Stimulated activated naive CD8-positive, alpha-beta T cell treated with anti-CD3 and anti-CD28 coated beads, Interleukin-15, Interleukin-2, amounts not matched to agents 100 U/mL and 50 U/mL, for 24 hours (primary cell): ENCODE measurements around the gene TTPAL.
A peak's percentile ranks its signal among the peaks of the same experiment; 100 is the strongest.

ENCODE experiments used
- ATAC-seq: fragments of 150-1000 bp; cut with Tn5 transposase; one replicate; pipeline ENCODE4 v1.10.0; 2021
- DNase-seq: peaks from one replicate; pipeline ENCODE4 v3.0.0; 2021

The TTPAL gene, protein sequence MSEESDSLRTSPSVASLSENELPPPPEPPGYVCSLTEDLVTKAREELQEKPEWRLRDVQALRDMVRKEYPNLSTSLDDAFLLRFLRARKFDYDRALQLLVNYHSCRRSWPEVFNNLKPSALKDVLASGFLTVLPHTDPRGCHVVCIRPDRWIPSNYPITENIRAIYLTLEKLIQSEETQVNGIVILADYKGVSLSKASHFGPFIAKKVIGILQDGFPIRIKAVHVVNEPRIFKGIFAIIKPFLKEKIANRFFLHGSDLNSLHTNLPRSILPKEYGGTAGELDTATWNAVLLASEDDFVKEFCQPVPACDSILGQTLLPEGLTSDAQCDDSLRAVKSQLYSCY

DNA sequence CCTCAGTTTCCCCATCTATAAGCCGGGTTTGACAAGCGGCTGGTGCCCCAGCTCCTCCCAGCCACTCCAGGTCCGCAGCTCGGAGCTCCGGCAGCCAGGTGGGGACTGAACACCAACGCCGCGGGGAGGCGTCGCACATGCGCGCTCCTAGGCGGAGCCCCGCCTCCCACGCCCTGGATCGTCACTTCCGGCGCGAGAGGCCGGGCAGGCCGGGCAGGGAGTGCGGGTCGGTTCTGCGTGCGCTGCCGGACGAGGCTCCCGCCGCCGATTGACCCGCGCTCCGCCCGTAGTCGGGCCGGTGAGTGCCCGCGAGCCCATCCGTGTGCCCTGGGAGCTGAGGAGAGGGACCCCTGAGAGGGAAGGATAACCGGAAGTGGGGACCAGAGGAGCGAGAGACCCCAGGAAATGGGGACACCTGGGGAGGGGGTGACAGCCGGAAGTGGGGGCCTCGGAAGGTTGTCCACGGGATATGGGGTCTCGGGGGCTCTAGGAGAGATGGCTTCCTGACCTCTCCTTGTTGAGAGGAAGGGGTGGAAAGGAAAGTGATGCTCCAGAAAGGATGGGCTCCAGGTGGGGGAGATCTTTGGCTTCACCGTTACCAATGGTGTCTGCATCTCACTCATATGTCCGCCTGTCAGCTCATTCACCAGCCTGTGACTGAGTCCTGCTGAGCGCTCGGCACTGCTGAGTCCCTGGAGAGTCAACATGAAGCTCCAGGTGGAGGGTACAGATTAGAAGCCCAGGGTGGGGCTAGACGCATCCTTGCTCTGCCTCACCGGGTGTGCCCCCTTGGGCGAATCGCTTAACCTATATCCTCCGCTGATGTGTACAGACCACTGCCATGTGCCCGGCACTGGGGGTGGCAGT is at the start of gene TTPAL:
Gene TTPAL (plus strand): TSS at position 181 of the 867 bp plus-strand sequence. CDS start 4,126 bp downstream, outside the sequence.
- DNase-seq (peak; percentile 94), ATAC-seq (peak; percentile 95)

DNA sequence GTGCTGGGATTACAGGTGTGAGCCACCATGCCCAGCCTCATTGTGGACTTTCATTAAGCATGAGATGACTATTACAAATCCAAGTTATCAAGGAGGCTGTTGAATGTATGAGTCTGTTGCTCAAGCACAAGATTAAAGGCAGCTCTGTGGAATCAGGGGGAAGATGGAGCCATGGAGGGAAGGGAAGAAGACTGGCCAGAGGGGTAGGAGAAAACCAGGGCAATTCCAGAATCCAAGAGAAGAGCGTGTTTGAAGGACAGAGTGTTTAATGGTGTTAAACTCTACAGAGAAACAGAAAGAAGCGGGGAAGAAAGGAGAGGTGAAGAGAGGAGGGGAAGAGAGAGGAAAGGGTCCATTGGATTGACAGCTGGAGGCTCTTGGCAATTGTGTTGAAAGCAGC is 49.8 kb upstream of the TTPAL start:
- ATAC-seq: no peak
- no peak for DNase-seq

DNA sequence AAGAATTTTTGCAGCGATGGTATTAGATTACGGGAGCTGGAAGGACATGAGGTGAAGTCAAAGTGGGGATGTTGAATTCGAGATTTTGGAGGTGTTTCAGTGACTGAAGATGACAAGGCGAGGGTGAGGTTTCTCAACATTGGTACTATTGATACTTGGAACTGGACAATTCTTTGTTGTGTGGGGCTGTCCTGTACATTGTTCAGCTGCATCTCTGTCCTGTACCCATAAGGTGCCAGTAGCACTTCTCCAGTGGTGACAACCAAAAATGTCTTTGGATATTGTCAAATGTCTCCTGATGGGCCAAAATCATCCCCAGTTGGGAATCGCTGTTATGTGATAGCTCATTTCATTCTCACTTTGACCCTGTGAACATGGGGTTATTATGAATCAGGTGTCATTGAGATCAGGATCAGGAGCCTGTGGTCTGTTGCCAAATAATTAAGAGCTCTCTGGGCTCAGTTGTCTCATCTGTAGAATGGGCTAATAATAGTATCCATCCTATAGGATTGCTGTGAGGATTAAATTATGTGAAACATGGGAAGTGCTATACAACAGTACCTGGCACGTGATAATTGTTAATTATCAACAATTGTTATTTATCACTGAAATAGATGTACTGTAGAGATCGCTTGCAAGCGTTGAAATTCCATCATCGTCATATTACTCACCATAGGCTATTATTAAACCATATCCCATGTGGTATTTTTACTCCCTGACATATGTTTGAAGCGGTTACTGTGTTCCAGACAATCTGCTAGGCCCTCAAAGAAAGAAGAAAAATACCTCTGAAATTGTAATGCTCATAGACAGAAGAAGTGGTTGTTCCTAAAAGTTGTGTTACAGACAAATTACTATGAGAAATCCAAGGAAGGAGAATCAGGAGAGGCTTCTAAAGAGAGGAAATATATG is 48.5 kb upstream of the TTPAL start:
- DNase-seq: no peak
- no peak for ATAC-seq

DNA sequence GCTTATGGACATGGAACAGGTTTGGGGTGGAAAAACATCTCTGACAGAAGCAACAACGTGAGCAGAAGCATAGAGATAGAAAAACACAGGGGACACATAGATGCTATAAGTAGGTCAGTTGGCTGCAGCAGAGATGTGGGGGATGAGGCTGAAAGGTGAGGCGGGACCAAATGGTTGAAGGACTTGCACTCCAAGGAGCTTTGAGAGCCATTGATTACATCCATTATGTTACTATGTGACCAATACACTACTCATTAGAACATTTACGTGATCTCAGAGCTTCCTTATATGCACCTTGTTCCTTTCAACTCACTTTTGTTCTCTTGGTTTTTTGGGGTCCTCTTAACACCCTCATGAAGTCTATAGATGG is 47.9 kb upstream of the TTPAL start:
- ATAC-seq: no peak
- DNase-seq: no peak

DNA sequence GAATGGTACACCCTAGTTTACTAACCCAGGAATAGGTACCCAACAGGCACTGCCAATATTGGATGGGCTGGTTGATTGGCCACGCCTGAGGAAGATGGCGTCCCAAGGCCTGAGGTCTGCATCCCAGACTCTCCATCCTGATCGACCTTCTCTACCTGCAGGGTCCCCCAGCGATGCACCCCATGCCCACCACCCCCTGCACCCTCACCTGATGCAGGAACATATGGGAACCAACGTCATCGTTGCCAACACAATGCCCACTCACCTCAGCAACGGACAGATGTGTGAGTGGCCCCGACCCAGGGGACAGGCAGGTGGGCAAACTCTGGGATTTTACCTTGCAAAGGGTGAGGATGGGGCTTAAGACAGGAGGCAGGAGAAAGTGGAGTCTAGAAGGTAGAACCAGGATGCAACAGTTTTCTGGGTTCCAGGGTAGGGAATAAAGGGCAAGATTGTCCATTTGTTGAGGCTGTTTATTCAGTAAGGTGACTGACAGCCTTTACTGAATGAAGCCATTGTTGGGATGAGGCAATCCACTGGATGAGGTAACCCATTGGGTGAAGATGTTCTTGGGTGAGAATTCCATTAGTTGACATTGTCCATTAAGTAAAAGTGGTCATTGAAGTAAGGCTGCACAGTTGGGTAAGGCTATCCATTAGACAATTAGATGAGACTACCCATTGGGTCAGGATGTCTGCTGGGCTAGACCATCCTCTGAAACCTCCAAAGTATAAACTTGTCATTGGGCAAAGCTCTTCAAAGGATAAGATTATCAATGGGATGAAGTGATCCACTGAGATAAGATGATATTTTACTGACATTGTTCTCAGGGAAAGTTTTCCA is 47.3 kb upstream of the TTPAL start:
- DNase-seq: no peak
- no peak for ATAC-seq

DNA sequence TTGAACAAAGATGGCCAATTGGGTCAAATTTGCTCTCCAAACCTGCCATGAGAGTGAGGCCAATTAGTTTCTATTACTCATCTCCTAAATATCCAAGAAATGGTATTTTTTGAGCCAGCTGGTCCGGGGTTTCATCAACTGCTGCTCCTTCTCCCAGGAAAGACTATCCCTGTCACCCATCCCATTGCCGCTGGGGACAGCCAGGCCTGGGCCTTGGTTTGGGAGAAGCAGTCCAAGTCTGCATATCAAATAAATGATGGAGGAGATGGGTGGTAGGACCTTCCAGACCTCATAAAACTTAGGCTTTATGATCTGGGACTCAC is 46.7 kb upstream of the TTPAL start:
- ATAC-seq (no peak), DNase-seq (no peak)

DNA sequence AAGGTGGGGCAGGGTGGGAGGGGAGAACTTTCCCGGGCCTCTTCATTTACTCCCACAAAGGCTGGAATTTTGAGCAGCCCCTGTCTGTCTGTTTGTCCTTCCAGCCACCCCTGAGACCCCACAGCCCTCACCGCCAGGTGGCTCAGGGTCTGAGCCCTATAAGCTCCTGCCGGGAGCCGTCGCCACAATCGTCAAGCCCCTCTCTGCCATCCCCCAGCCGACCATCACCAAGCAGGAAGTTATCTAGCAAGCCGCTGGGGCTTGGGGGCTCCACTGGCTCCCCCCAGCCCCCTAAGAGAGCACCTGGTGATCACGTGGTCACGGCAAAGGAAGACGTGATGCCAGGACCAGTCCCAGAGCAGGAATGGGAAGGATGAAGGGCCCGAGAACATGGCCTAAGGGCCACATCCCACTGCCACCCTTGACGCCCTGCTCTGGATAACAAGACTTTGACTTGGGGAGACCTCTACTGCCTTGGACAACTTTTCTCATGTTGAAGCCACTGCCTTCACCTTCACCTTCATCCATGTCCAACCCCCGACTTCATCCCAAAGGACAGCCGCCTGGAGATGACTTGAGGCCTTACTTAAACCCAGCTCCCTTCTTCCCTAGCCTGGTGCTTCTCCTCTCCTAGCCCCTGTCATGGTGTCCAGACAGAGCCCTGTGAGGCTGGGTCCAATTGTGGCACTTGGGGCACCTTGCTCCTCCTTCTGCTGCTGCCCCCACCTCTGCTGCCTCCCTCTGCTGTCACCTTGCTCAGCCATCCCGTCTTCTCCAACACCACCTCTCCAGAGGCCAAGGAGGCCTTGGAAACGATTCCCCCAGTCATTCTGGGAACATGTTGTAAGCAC is 46.0 kb upstream of the TTPAL start:
- DNase-seq (no peak), ATAC-seq (no peak)

DNA sequence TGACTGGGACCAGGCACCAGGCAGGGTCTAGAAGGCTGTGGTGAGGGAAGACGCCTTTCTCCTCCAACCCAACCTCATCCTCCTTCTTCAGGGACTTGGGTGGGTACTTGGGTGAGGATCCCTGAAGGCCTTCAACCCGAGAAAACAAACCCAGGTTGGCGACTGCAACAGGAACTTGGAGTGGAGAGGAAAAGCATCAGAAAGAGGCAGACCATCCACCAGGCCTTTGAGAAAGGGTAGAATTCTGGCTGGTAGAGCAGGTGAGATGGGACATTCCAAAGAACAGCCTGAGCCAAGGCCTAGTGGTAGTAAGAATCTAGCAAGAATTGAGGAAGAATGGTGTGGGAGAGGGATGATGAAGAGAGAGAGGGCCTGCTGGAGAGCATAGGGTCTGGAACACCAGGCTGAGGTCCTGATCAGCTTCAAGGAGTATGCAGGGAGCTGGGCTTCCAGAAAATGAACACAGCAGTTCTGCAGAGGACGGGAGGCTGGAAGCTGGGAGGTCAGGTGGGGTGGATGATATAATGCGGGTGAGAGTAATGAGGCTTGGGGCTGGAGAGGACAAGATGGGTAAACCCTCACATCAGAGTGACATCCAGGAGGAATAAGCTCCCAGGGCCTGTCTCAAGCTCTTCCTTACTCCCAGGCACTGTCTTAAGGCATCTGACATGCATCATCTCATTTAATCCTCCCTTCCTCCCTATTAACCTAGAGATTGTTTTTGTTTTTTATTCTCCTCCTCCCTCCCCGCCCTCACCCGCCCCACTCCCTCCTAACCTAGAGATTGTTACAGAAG is 45.2 kb upstream of the TTPAL start:
- DNase-seq (no peak), ATAC-seq (no peak)

DNA sequence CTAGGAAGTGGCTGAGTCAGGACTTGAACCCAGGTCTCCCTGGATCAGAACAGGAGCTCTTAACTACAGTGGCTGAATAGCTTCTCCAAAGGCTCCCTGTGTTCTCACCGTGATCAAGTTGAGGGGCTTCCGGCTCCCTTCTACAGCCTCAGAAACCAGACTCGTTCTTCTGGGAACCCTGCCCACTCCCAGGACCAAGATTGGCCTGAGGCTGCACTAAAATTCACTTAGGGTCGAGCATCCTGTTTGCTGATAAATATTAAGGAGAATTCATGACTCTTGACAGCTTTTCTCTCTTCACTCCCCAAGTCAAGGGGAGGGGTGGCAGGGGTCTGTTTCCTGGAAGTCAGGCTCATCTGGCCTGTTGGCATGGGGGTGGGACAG is 44.6 kb upstream of the TTPAL start:
- DNase-seq (no peak), ATAC-seq (no peak)

DNA sequence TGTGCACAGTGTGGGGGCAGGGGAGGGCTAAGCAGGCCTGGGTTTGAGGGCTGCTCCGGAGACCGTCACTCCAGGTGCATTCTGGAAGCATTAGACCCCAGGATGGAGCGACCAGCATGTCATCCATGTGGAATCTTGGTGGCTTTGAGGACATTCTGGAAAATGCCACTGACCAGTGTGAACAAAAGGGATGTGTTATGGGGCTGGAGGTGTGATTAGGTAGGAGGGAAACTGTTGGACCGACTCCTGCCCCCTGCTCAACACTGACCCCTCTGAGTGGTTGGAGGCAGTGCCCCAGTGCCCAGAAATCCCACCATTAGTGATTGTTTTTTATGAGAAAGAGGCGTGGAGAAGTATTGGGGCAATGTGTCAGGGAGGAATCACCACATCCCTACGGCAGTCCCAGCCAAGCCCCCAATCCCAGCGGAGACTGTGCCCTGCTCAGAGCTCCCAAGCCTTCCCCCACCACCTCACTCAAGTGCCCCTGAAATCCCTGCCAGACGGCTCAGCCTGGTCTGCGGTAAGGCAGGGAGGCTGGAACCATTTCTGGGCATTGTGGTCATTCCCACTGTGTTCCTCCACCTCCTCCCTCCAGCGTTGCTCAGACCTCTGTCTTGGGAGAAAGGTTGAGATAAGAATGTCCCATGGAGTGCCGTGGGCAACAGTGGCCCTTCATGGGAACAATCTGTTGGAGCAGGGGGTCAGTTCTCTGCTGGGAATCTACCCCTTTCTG is 44.0 kb upstream of the TTPAL start:
- DNase-seq: no peak
- no peak for ATAC-seq

DNA sequence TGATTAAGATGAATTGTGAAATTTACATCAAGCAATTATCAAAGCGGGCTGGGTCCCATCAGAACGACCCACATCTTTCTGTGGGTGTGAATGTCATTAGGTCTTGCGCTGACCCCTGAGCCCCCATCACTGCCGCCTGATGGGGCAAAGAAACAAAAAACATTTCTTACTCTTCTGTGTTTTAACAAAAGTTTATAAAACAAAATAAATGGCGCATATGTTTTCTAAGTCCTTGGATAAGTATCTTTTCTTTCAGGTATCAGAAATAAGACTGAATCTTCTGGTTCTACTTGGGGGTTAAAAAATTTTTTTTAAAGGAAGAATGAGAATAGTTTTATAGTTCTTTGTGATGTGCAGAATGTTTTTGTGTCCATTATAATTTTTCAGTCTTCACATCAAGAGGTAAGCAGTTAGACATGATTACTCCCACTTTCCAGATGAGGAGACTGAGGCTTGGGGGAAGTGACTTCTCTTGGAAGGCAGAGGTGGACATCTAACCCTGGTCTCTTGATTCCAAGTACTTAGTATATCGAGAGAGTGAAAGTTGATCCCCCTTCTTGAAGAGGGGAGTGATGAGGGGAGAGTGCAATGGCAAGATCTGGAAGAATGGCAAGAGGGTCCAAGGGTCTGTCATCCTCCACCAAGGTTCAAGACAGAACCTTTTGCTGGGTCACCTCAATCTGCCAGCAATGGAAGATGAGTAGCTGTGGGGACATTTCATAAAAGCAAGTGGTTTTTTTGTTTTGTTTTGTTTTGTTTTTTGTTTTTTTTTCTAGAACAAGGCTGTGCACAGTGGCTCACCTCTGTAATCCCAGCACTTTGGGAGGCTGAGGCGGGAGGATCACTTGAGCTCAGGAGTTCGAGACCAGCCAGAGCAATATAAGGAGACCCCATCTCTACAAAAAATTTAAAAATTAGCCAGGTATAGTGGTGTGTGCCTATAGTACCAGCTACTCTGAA is 42.8 kb upstream of the TTPAL start:
- no peak for ATAC-seq
- no peak for DNase-seq

DNA sequence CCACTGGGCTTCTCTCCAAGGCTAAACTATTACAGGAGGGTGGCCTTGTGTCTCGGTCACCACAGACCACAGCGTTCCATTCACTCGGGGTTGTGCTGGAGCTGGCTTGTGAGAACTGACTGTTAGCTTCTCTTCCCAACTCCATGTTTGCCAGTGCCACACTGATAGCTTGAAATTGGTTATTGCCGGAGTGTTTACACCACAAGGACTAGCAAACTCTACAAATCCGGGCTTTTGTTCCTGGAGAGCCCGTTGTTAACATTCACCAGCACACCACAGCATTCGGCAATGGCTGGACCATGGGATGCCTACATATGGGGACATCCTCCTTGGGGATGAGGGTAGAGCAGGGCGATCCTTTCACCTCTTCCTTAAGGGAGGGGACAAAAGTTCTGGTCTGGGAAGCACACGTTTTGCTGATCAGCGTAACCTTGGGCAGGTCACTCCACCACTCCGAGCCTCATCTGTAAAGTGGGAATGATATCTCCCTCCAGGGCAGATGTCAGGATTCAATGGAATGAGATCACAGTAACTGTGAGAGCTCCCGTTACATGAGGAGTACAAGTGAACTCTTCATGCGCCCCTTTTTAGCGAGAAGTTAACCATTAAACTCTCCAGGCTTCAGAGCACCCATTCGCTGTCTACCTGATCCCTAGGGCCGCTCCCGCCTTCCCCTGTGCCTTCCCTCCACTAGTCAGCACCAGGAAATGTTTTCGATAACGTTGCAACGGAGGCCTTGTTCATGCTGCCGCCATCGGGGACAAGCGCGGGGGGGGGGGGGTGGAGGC is 41.7 kb upstream of the TTPAL start:
- no peak for DNase-seq
- ATAC-seq: no peak

DNA sequence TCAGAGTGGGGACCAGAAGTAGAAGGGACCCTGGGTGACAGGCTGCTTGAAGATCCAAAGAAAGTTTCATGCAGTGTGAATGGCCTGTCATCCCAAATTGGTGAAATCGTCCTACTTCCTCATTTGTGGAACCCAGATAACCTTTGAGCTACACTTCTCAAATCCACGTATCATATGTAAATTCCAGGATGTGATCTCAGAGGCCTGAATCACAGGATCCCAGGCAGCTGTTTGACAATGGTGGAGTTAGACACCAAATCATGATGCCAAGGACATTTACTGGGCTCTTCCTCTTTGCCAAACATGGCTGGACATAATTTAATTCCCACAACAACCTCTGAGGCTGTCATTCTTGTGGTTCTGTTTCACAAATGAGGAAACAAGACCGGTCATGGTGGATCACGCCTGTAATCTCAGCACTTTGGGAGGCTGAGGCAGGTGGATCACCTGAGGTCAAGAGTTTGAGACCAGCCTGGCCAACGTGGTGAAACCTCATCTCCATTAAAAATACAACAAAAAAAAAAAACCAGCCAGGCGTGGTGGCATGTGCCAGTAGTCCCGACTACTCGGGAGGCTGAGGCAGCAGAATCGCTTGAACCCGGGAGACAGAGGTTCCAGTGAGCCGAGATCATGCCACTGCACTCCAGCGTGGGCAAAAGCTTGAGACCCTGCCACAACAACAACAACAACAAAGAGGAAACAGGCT is 39.9 kb upstream of the TTPAL start:
- no peak for ATAC-seq

DNA sequence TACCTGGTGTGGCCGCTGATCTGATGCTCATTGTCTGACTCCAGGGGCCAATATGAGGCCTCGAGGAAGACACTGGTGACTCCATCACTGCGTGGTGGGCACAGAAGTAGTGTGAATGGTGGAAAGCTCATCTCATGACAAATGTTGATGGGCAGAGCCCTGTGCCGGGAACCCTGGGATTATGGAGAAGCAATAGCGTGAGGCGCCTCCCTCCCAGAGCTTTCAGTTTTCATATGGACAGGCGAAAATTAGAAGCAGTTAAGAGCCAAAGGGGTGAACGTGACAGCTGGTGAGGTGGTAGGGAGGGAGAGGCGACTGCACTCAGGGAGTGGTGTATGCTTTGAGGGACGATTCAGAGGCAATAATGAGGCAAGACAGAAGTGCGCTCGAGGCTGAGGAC is 39.3 kb upstream of the TTPAL start:
- DNase-seq: no peak
- no peak for ATAC-seq

More for the DNA sequence above, 39.9 kb upstream of the TTPAL start:
- DNase-seq: no peak

DNA sequence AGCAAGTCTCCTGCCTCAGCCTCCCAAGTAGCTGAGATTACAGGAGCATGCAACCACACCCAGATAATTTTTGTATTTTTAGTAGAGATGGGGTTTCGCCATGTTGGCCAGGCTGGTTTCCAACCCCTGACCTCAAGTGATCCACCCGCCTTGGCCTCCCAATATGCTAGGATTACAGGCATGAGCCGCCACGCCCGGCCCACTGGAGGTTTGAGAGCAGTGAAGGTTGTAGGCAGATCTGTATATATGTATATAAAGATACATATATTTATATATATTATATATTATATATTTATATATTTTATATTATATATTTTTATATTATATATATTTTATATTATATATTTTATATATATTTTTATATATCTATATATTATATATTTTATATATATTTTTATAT is 38.2 kb upstream of the TTPAL start:
- DNase-seq: no peak
- ATAC-seq: no peak

DNA sequence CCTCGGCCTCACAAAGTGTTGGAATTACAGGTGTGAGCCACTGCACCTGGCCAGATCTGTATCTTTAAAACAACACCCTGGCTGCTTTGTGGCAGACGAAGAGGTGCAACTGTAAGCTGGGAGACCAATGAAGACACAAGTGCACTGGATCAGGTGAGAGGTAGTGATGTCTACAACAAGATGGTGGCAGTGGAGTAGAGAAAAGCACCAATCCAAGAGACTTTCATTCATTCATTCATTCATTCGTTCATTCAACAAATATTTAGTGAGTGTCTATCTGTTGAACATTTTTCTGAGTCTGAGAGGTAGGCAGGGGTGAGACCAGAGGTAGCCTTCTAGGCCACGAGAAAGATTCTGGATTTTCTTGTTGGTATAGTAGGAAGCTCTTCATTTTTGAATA is 36.9 kb upstream of the TTPAL start:
- no peak for ATAC-seq
- DNase-seq: no peak

DNA sequence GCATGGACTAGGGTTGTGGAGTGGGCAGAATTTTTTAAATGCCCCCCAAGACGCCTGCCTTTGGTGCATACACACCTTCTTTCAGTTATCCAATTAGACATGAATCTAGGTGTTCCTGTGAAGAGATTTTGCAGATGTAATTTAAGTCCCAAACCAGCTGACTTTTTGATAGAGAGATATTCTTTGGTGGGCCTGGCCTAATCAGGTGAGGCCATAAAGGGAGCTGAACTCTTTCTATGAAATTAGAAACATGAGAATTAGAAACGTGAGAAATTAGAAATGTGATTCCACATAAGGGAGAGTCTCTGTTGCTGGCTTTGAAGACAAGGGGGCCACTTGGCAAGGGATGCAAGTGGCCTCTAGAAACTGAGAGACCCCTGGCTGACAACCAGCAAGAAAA is 36.4 kb upstream of the TTPAL start:
- DNase-seq (no peak), ATAC-seq (no peak)
